Left cardiac atrium (tissue), 4 donors: ENCODE results near the gene CSGALNACT2. TPM values are rescaled to one million over a fixed set of nuclear protein-coding genes. Genes with fewer than 3 reads are reported as not detected.

Experiments
- ATAC-seq, 2 donors: fragments of 200-7000 bp; cut with Tn5 transposase; one replicate each; pipeline ENCODE4 v1.9.1; 2020; ENCODE audit warnings: mild to moderate bottlenecking in 2 of 2, moderate library complexity in 2 of 2
- DNase-seq: peaks from one replicate; pipeline ENCODE4 v3.0.0-alpha.2; 2020
- intact Hi-C, 2 donors: fragments of 100-400 bp; cut with DNase I; formaldehyde crosslinking; loops; one replicate each; pipeline versions ENCODE4 v1.14.1 to v1.15.1; 2022 to 2023
- total RNA-seq, 2 donors: library from RNA; stranded (reverse); fragmentation: NEBNext Ultra II Directional; extraction: Animal tissue kit (Norgen Biotek cat#: 25700); gene quantifications; one replicate each; pipeline ENCODE4 v1.2.1, GENCODE V29; 2021
- donor health status: DM: no; HTN: yes; CAD: no.
- donor health status: DM: no; HTN: yes; CAD: no; lungs with severe emphysema.
- donor health status: DM: yes; HTN: yes; CAD: no.
- donor health status: Dilated cardiomyopathy.

CSGALNACT2 gene
- total RNA-seq, 2 donors from 2014 or later: 12.0 to 17.0 TPM

DNA sequence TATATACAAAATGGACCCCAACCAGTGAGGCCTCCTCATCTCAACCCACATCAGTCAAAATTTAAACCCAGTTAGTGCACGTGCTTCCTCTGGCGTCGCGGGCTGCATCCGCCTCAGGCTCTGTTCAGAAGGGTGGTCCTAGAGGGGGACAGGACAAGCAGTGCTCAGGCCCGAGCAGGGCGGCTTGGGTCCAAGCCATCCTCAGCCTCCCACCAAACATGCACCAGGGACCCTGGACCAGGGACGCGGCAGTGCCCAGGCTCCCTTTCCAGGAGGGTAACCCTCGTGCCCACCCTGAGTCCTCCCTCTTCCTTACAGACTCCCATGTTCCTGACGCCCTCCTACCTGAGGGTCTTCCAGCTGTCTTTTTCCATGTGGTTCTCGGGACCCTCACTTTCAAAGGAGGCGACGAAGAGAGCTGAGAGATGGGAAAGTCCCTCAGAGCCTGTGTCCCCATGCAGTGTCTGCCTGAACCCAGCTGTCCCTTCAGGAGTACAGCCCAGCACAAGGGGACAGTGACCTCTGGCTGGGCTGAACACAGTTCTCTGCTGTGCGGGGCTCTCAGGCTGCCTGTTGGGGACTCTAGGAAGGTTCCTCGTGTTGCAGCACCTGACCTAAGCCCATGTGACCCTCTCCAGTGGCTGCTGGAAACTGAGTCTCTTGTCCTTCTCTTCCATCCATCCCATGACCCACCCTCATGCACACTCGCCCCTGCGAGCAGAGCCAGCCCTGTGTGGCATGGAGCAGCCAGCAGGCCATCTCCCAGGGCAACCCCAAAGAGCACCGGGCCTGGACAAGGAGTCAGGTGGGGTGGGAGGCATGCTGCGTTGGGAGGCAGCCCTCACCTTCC, 58.1 kb downstream of the CSGALNACT2 start:
- no peak for ATAC-seq
- no peak for DNase-seq

DNA sequence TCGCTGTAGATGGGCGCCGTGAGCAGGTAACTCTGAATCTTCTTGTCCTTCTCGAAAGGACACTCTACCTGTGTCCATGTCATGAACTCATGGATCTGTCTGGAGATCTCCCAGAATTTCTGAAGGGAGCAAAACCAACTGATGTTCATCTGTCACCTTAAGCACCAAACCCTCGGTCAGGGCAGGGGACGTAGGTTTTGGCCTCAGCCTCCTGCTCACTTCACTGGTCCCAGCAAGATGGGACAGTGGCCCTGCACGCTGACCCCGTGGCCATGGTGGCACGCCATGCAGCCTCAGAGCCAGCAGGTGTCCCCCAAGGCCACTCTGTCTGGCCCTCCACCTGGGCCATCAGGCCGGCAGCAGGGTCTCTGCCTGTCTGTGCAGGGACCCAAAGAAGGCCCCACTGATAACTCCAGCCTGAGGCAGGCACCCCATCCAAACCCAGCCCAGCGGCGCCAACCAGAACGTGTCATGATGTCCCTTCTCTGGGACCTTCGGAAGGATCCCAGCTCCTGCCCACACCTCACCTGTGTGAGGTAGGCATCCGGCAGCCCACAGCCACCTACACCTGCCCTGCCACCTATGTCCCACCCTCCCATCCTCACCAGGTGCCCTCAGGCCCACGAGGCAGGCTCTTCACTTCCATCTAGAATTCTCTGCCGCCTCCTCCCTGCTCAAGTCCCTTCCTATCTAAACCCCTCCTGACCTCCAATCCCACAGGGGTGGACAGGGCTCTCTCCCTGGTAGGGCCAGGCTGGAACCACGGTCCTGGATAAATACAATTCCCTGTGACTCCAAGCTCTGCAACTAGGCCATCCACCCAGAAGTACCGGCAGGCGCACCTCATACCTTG, 59.0 kb downstream of the CSGALNACT2 start:
- ATAC-seq (no peak), DNase-seq (no peak)
- intact Hi-C loops: no loop called here

More for the DNA sequence above, 58.1 kb downstream of the CSGALNACT2 start:
- intact Hi-C loops: no loop called here

DNA sequence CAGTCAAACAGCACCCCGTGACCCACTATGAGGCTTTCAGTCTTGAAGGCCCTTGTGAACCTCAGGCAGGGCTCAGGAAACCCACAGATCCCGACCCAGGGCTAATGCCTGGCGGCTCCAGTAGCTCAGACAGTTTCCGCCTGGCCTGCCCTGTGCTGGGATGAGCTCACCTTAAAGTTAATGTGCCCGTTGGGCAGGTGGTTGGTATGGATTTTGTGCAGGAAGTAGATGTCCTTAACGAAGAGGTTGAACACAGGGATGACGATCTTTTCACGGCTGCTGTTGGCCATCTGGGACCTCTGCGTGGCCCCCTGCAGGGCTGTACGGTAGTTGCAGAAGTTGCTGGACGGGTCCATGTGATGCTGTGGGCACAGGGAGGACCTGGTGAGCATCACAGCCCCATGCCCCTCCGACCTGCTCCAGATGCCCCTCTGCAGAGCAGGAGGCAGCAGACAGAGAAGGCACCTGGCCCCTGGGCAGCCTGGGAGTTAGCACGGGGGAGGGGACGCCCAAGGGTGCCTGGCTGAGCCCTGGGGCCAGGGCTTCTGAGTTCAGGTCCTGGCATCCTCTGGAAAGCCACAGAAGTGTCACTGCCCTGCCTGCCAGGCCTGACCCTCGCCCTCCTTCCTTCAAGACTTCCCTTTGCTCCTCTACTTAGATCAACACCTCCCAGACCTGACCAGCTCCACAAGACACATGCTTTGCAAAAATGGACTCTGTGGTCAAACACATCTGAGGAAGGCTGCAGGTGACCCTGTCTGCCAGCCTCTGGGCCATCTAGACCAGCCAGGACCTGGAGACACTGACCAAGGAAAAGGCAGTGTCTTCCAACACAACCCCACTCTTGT, 59.8 kb downstream of the CSGALNACT2 start:
- intact Hi-C loops: no loop called here
- ATAC-seq (no peak), DNase-seq (peak; percentile 13)

DNA sequence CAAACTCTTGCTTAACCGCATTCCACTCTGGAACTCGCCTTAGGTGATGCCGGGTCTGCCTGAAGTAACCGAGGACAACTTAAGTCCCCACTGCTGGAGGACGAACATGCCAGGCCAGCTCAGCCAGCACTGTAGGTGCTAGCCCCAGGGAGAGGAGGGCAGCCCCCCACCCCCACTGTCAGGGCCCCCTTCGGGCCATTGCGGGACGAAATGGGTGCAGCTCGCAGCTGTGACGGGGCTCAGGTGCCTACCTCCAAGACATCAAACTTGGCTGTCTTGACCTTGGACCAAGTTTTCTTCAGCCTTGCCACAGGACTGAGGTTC, 60.4 kb downstream of the CSGALNACT2 start:
- intact Hi-C loops: no loop called here
- peak; percentile 12 for DNase-seq
- ATAC-seq: no peak

DNA sequence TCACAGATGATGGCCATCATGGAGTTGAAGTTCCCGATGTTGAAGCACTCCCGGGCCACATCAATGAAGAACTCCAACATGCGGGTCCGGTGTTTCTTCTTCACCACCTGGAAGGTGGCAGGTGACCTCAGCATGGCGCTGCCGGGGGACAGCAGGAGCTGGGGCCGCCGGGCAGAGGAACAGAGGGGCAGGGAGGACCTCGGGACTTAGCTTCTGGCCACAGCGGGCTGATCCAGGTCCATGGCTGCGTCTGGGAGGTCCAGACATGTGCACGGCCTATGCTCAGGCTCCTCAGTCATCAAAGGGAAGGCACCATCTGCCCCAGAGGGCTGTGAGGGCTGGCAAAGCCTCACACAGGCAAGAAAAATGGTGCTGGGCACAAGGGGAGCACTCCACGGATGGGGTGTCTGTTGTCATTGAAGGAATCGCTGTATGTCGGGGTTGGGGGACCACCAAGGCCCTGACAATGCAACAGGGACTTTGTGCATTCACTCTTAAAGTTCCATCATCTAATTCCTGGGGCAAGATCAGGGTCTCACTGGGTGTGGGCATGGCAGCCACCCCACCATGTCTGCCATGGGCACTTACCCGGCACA, 60.9 kb downstream of the CSGALNACT2 start:
- ATAC-seq: no peak
- intact Hi-C loops: no loop called here
- DNase-seq: no peak

DNA sequence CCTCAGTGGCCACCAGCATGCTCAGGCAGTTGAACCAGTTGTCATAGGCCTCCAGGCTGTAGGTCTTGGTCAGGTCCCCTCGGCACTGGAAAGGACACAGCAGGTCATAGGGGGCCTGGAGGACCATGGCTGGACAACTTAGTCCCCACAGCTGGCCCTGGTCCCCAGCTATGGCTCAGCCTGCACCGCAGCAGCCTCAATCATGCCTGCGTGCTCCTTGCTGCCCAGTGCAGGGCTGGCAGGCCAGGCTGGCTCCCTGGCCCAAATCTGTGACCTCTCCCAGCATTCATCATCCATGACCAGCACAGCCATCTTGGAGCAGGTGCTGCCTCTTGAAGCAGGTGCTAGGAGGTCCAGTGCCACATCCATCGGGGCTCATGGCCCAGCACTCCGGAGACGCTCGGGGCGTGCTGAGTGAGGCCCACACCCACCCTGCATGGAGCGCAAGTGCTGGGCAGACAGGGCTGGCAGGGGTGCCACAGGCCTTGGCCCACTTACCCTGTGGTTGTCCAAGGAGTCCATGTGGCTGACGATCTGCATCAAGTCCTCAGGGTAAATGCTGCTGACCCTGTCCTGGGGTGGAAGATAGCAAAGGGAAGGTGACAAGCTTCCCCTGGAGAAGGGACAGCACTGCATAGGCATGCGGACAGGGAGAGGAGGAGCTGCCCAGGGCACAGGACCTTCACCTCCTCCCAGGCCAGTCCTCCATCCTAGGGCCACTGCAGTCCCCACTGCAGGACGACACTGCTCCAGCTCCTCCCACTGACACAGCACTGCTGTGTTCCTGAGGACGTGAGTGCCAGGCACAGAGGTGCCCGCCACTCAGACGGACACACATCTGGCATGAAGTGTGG, 61.7 kb downstream of the CSGALNACT2 start:
- intact Hi-C loops: no loop called here
- ATAC-seq (no peak), DNase-seq (no peak)

DNA sequence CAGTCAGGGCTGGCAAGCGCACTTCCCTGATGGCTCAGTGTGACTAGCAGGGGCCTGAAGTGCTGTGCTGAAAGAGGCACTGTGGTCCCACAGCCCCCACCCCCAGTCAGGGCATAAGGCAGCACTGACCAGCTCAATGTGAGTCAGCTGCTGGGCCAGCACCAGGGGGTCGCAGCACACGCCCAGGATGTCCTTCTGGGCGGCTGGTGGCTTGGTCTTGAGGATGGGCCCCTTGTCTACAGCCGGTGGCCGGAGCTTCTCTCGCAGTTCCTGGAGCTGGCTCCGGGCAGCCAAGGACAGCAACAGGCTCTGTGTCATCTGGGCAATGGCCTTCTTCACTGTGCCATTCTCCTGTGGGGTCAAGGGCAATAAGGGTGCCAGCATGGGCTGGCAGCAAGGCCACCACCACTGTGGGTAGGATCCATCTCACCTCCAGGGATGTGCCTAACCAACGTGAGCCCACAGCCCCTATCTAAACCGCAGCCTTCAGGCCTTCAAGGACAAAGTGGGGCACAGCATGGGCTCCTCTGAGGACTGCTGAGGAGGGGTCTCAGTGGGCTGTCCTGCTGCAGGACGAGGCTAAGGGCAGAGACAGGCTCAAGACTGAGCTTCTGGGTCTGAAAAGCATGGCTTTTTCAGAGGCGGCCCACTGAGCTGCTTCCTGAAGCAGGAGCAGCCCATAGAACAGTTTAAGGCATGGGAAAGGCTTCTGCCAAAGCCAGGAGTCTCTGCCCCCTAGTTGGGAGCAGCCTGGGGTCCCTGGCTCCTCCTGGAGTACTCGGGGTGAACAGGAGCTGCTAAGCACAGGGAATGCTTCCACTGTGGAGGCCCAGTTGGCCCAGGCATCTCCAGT, 62.5 kb downstream of the CSGALNACT2 start:
- ATAC-seq (no peak), DNase-seq (peak; percentile 14)
- intact Hi-C loops: no loop called here

DNA sequence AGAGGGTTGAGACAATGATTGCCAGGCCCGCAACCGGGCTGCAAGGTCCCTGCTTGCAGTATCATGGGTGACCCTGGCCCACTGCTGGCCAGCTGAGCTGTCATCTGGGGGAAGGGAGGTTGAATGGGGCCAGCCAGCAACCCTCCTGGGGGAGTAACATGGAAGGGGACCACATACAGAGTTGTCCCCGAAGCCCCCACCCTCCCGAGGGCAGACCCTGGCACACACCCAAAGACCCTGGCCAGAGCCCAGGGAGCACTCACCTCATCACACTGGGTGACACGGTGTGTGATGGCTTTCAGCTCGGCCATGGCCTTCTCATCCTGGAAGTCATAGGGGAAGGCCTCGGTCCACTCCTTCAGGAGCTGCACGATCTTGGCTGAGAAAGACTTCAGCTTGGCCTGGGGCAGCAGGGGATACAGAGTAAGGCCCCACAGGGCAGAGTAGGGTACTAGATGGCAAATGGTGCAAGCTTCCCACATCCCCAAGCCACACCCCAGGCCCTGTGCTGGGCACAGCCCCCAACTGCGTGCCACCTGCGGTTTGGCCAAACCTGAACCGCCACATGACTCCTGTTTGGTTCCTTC, 63.4 kb downstream of the CSGALNACT2 start:
- intact Hi-C loops: no loop called here
- DNase-seq (peak; percentile 14), ATAC-seq (no peak)

DNA sequence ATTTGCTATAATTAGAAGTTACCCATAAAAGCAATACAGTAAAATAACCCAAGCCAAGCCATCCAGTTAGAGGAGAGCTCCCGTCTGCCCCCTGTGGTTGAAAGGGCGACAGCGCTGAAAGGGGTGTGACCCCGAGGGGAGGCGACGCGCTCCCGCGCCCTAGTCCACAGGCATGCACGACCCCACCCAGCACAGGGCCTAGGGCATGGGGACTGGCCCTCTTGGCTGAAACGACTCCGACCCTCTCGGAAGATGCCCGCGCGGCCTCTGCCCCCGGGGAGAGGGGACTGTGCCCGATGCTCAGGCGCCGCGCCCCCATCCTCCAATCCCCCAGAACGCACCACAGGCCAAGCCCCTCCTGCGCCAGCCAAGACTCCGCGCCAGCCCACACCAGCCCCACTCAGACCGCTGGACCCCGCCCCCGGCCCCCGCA, 64.0 kb downstream of the CSGALNACT2 start:
- intact Hi-C loops: no loop called here
- peak; percentile 41 to 45 for ATAC-seq
- peak; percentile 35 for DNase-seq

DNA sequence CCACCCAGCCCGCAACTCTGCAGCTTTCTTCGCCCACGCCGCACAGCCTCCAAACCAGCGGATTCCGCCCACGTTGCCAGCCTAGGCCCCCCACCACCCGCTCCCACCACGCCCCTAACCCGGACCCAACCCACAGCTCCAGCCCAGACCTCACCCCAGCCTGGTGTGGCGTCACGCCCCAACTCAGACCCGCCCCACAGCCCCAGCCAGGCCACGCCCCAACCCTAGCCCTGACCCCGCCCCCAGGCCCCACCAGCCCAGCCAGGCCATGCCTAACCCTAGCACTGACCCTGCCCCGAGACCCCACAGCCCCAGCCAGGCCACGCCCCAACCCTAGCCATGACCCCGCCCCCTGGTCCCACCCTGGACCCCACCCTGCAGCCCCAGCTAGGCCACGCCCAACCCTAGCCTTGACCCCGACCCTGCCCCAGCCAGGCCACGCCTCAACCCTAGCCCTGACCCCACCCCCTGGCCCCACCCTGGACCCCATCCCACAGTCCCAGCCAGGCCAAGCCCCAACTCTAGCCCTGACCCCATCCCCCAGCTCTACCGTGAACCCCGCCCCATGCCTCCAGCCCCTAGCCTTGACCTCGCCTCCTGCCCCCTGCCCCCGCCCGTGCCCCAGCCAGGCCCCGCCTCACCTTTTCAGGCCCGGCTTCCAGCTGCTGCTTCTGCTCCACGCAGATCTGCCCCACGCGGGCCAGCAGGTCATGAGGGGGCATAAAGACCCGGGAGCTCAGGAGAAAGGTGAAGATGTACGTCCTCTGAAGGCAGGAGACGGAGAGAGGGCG, 64.6 kb downstream of the CSGALNACT2 start:
- DNase-seq (peak; percentile 54), ATAC-seq (peak; percentile 69 to 74)
- intact Hi-C loops: no loop called here

DNA sequence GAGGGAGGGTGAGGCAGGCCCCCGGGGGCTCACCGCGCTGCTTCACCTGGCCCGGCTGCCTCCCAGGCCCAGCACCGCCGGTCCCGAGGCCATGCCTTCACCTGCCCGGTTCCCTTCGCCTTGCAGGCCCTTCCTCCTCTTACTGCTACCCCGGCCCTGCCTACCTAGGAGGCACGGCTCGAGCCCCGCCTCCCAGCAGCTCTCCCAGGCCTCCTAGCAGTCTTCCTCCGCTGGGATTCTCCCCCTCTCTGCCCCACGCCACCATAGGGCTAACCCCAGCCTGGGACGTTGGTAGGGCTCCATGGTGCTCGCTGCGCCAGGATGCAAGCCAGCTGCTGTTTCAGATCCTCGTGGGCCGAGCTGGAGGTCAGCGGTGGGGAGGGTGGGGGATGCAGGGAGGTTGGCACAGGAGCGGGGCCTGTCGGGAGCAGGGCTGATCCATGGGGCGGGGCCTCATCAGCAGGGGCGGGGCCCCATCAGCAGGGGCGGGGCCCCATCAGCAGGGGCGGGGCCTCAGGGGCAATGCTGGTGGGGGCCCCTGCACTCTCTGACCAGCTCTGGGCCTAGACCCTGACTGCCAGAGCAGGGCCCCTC, 65.3 kb downstream of the CSGALNACT2 start:
- intact Hi-C loops: no loop called here
- peak; percentile 40 to 56 for ATAC-seq
- peak; percentile 24 for DNase-seq

DNA sequence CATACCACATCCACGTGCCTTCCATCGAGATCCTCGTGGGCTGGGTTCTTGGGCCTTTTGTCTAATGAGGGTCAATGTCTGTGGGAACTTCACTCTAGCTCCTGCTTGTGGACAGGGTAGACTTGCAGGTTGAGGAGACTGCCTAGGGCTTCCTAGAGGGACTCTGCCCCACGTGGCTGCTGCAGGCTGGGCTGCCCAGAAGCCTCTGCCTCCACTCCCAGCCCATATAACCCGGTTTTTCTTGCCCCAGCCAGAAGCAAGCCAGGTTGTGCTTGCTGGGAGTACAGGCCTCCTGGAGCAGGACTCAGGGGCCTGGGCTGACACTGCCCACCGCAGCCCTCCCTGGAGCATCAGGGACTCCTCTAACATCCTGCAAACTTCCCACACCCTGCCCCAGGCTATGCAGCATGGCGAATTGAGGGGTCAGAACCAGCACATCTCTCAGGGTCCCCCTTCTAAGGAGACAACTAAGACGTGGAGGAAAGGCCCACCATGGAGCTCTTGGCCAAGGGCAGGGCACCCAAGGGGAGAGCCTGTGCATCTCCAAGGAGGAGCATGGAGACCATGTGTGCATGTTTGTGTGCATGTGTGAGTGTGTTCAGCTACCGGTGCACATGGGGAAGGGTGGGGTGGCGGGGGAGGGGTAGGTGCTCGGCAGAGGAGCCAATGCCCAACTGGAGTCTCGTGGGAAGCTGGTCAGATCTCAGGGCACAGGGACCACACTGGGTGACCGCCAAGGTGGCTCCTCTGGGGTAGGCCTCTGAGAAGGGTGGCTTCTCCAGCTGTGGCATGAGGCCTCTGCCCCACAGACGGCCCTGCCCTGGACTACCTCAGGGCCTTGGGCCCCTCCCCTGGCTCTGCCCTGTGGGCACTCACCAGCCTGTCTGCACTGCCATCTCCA, 66.0 kb downstream of the CSGALNACT2 start:
- intact Hi-C loops: no loop called here
- DNase-seq (no peak), ATAC-seq (no peak)

DNA sequence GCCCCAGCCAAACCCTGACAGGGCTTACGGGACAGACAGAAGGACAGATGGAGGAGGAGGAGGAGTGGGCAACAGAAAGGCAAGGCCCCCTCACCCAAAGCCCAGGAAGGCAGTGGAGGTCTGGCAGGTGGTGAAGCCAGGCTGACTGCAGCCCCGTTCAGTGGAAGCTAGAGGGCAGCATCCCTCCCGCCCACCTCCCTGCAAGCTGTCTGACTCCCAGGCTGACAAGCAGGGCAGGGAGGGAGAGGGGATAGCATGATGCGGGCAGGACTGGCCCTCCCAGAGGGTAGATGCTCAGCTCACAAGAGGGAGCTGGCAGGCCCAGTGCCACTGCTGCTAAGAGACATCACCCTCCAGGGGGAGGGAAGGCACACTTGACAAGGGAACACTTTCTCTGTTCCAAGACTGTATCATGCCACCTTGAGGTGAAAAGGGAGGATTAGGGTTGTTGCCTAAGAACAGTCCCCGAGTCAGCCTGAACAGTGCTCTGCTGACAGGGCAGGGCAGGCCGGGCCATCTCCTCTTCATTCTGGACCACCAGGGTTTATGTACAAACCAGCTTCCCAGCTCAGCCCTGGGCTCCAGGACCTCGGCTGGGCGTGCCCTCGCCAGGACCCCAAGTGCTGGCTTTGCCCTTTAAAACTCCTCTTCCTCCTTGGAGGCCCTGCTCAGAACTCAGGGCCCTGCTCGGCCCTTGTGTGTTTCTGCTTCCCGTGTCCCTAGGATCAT, 66.9 kb downstream of the CSGALNACT2 start:
- intact Hi-C loops: no loop called here
- DNase-seq (peak; percentile 50), ATAC-seq (peak; percentile 39 to 53)
